Raji (cell line): ENCODE data around the gene KCNK5.

ENCODE experiments used
- POLR2A ChIP-seq: IDR thresholded peaks from 2 replicates; pipeline ENCODE4 v1.6.1; 2011; ENCODE audit warnings: low read depth, low read length, control low read depth; ENCODE audit not compliant: insufficient read depth

Gene KCNK5

GRCh38 chr6:39226639-39227329 is 2.5 kb downstream of the KCNK5 start:
- no peak for TF ChIP-seq POLR2A

- TF ChIP-seq POLR2A = no peak
These were observed 3.3 kb downstream of the KCNK5 start for GRCh38 chr6:39225946-39226437.

GRCh38 chr6:39225543-39225942 is 3.7 kb downstream of the KCNK5 start:
- TF ChIP-seq POLR2A = no peak

DNA sequence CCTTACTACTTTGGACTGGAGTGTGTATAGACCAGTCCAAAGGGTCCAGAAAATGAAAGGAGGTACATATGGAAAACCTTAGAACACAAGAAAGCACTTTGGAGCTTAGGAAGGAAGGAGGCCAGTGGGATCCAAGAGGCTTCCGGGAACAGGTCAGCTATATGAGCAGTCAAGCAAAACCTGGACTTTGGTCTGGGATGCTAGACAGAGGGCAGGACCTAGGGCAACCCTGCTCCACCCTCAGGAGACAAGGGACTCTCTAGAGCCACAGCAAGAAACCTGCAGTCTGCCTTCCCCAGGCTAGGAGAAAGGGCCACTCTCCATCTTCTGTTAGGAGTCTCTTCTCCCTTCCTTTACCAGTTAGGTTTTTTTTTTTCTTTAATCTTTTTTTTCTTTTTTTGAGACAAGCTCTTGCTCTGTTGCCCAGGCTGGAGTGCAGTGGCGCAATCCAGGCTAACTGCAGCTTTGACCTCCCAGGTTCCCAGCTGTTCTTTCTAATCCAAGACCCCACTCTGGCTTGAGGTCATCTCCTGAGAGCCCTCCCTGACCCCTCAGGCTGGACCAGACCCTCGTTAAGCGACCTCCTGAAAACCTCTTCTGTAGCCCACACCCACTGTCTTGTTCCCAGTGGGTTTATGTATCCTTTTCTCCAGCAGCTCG is 4.6 kb downstream of the KCNK5 start:
- TF ChIP-seq POLR2A = no peak

DNA sequence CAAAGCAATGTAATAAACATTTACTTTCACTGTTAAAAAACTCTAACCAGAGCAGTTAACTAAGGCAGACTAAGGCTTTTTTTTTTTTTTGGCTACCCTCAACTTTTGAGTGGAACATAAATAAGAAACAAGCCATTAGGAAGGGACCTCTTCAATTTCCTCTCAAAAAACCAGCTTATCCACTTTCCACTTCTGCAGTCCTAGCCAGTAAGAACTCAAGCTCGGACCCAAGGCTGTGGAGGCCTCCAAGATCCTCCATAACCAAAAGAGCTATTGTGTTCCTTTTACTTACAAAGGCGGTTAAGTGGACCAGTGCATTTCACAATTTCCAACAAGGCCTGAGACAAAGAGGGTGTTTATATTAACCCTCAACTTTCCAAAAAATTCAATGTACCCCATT is 5.3 kb downstream of the KCNK5 start:
- no peak for TF ChIP-seq POLR2A

DNA sequence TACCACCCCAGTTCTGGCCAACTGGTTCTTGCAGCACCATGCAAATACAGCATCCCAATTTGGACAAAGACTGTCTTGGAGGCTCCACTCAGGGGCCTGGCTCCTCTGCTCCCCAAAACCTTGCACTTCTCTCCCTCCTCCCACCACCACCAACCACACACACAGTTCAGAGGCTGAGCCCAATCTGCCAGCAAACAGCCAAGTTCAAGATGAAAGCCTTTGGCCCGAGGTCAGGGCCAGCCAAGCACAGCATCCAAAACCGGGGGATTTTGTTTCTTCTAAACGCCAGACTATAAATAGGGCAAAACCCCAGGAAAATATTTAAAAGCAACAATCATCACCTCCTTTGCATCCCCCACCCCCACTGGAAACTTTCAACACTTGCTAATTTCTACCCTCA is 5.7 kb downstream of the KCNK5 start:
- TF ChIP-seq POLR2A = no peak

DNA sequence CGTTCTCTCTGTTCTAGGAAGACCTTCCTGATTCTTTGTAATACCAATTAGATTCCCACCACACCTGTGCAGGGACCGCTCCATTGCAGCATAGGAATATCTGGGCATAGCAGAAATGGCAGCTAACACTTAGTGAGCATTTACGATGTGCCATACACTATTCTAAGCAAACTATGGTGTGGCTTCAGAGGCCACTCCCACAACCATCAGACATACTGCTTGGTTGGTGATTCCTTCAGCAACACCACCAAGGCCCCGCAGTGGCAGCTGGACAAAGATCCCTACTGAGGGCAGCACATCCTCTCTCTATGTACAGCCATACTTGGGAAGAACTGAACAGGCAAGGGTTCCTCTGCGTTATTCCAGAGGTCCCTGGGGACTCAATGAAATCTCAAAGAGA is 6.2 kb downstream of the KCNK5 start:
- TF ChIP-seq POLR2A = no peak

GRCh38 chr6:39221779-39222641 is 7.3 kb downstream of the KCNK5 start:
- no peak for TF ChIP-seq POLR2A

- no peak for TF ChIP-seq POLR2A
These were observed 8.2 kb downstream of the KCNK5 start for GRCh38 chr6:39221115-39221514.

GRCh38 chr6:39218868-39219567 is 10.3 kb downstream of the KCNK5 start:
- no peak for TF ChIP-seq POLR2A

DNA sequence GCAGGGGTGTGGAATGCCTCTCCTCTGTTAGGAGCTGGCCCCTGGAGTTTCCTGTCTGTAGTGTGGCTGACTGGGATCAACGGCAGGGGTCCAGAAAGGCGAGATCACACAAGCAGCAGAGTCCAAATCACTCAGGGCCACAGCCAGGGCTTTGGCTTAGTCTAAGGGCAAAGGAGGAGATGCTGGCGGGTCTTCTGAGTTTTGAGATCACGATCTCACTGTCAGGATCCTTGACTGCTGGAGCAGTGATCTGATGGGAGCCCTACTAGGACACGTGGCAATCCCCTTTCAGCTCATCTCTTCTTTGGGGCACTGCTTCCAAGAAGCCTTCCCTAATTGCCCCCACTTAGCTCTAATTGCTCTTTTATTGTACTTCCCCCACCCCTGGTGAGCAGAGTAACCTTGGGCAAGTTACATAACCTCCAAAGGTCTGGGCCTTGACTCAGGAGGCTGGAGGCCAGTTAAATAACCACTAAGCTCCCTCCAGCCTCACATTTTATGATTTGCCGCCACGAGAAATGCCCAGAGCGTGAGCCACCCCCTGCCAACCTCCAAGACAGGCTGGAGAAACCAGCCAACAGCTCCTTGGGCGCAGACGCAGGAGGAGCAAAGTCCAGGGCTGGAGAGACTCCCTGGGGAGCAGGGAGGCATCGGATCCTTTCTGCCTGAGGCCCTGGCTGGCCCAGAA is 12.0 kb downstream of the KCNK5 start:
- no peak for TF ChIP-seq POLR2A

- TF ChIP-seq POLR2A = no peak
These were observed 13.6 kb downstream of the KCNK5 start for GRCh38 chr6:39215640-39216158.

DNA sequence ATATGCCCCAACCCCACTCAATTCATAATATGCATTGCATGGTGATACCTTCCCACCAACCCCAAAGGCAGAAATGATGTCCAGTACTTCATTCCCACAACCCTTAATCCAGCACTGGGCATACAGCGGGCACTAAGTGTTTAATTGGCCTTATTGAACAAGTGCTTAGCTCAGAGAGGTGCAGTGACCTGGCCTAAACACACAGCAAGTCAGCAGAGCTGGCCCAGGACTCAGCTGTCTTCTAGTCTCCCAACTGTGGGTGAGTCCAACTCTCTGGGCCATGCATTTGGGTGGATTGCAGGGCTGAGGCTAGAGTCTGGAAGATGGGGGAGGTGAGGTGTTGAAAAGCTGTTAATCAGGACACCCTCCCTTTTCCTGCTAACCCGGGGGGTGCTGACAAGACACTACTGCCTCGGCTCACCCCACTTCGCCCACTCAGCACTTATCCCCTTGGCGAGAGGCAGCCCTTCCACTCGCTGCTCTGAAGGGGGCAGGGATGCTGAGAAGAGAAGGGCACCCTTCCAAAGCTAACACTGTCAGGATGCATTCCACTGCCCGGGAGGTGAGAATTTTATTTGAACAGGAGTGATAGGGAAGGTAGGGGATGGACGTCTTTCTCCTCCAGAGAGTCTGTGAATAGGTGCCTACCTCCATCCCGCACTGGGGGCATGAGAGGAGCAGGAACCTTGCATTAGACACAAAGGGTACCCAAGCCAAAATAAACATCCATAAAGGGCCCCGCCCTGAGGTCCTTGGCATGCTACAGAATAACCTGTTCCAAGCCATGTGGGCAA is 14.2 kb downstream of the KCNK5 start:
- no peak for TF ChIP-seq POLR2A

DNA sequence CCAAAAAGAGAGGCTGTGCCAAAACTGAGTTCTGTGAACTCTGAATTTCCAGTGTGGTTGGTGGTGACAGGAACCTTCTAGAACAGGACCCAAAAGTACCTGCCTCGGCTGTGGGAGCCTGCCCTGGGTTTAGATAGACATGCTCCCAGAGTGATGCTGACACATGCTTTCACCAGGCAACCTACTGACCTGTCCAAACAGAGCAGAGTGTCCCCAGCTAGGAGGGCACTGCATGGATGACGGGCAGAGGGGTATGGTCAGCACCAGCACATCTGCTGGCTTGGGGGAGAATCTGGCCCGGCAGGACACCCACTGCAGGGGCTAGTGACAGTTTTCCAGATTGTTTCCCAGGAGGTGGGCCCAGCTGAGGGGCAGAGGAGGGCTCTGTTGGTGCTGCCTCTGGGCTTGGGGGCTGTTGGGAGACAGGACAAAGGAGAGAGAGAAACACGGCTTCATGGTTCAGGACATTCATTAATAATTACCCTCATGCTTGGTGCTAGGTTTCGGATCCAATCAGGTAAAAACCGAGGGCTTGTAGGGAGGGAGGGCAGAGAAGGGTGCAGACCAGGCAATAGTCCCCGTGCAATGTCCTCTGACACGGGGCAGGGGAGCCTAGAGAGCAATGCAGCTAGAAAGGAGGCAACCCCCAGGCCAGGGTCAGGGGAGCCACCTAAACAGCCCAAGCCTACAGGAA is 15.0 kb downstream of the KCNK5 start:
- TF ChIP-seq POLR2A = no peak
